HepG2 (cell line): ENCODE data around the gene PSMC3IP. TPM values are rescaled to one million over a fixed set of nuclear protein-coding genes. Genes with fewer than 3 reads are reported as not detected.

Source experiments
- AGO2 ChIP-seq: fragments of 200-400 bp; formaldehyde crosslinking; optimal IDR thresholded peaks from 2 replicates; pipeline ENCODE3; 2017; ENCODE audit warnings: mild to moderate bottlenecking, low read depth, low read length, moderate library complexity
- ARNT ChIP-seq: fragments of 450-650 bp; IDR thresholded peaks from 2 replicates; pipeline ENCODE4 v1.6.1; 2017
- ATF5 ChIP-seq: sonication (generic); formaldehyde crosslinking; IDR thresholded peaks from 2 replicates; pipeline ENCODE4 v1.4.0; 2020; ENCODE audit warnings: mild to moderate bottlenecking, low read depth, missing genetic modification reagents
- CHCHD3 ChIP-seq: sonication (generic); formaldehyde crosslinking; IDR thresholded peaks from 2 replicates; pipeline ENCODE4 v1.8.0; 2022; ENCODE audit warnings: mild to moderate bottlenecking, missing genetic modification reagents, moderate library complexity
- ETV6 ChIP-seq: sonication (generic); formaldehyde crosslinking; conservative IDR thresholded peaks from 2 replicates; pipeline ENCODE4 v1.4.0; 2020; ENCODE audit warnings: missing genetic modification reagents
- MTF1 ChIP-seq: sonication (generic); formaldehyde crosslinking; IDR thresholded peaks from 2 replicates; pipeline ENCODE4 v1.5.0; 2020; ENCODE audit warnings: missing genetic modification reagents
- NFKB2 ChIP-seq: sonication (generic); formaldehyde crosslinking; IDR thresholded peaks from 2 replicates; pipeline ENCODE4 v1.4.0; 2020; ENCODE audit warnings: missing genetic modification reagents, borderline replicate concordance
- PATZ1 ChIP-seq: sonication (generic); formaldehyde crosslinking; IDR thresholded peaks from 2 replicates; pipeline ENCODE4 v1.4.0; 2020; ENCODE audit warnings: missing genetic modification reagents
- SIN3A ChIP-seq: IDR thresholded peaks from 2 replicates; pipeline ENCODE4 v1.6.1; 2011; ENCODE audit warnings: low read depth, mild to moderate bottlenecking, control low read depth, low read length, borderline replicate concordance
- SPEN ChIP-seq: sonication (generic); formaldehyde crosslinking; IDR thresholded peaks from 2 replicates; pipeline ENCODE4 v1.5.1; 2020; ENCODE audit warnings: low read depth, mild to moderate bottlenecking, missing genetic modification reagents
- ZBED4 ChIP-seq: sonication (generic); formaldehyde crosslinking; IDR thresholded peaks from 2 replicates; pipeline ENCODE4 v1.4.0; 2020; ENCODE audit warnings: missing genetic modification reagents, borderline replicate concordance
- ZNF232 ChIP-seq: sonication (generic); formaldehyde crosslinking; IDR thresholded peaks from 2 replicates; pipeline ENCODE4 v1.4.0; 2020; ENCODE audit warnings: missing genetic modification reagents, borderline replicate concordance
- ZNF44 ChIP-seq: sonication (generic); formaldehyde crosslinking; IDR thresholded peaks from 2 replicates; pipeline ENCODE4 v1.5.1; 2020; ENCODE audit warnings: mild to moderate bottlenecking, missing genetic modification reagents
- ZNF567 ChIP-seq: sonication (generic); formaldehyde crosslinking; IDR thresholded peaks from 2 replicates; pipeline ENCODE4 v1.8.1; 2023; ENCODE audit warnings: mild to moderate bottlenecking, missing genetic modification reagents, borderline replicate concordance
- ZNF574 ChIP-seq: sonication (generic); formaldehyde crosslinking; IDR thresholded peaks from 2 replicates; pipeline ENCODE4 v1.4.0; 2020; ENCODE audit warnings: missing genetic modification reagents
- ZNF839 ChIP-seq: sonication (generic); formaldehyde crosslinking; IDR thresholded peaks from 2 replicates; pipeline ENCODE4 v1.4.0; 2020; ENCODE audit warnings: missing genetic modification reagents, mild to moderate bottlenecking, borderline replicate concordance
- ZNF850 ChIP-seq: sonication (generic); formaldehyde crosslinking; conservative IDR thresholded peaks from 2 replicates; pipeline ENCODE4 v1.9.0; 2021; ENCODE audit warnings: mild to moderate bottlenecking, missing genetic modification reagents
- ZSCAN29 ChIP-seq: sonication (generic); formaldehyde crosslinking; conservative IDR thresholded peaks from 2 replicates; pipeline ENCODE4 v1.4.0; 2020; ENCODE audit warnings: mild to moderate bottlenecking, missing genetic modification reagents
- polyA plus RNA-seq, 8 experiments: library from polyadenylated mRNA; depleted of rRNA in 3 of 8; stranded (reverse) in 7 of 8; unstranded in 1 of 8; fragments of >200 nt; fragmentation: Illumina TruSeq in 4 of 8; extraction: Trizol in 4 of 8; gene quantifications; 2 replicates each; pipeline versions ENCODE4 v1.2.1 to v1.2.3, GENCODE V29; 2011 to 2016; ENCODE audit warnings: low read depth in 4 of 8, missing spikeins in 1 of 8, mixed read lengths in 1 of 8; ENCODE audit not compliant: insufficient read depth in 1 of 8
- total RNA-seq, 5 experiments: library from RNA; depleted of rRNA; stranded (reverse); fragments of >200 nt; fragmentation: Illumina TruSeq; extraction: Trizol; gene quantifications; 2 replicates each; pipeline ENCODE4 v1.2.3, GENCODE V29; 2016; ENCODE audit warnings: low read depth in 1 of 5

The PSMC3IP gene
- total and polyA plus RNA-seq, 2 of the 13 experiments (the other 11 are each of a cell fraction or from before 2014, with no cell fraction given) = 6.5 to 22.4 TPM

GRCh38 chr17:42554250-42555121, 23.0 kb downstream of the PSMC3IP start (continued):
- no peak; the same call in 1 of the 2 replicates for TF ChIP-seq MTF1 (CRISPR knock-in tag)
- no peak for TF ChIP-seq ATF5 (CRISPR knock-in tag)
- TF ChIP-seq ETV6 (CRISPR knock-in tag) = no peak; the same call in 1 of the 2 replicates
- peak; percentile 97 for TF ChIP-seq SPEN
- no peak; the same call in 1 of the 2 replicates for TF ChIP-seq ZNF44 (CRISPR knock-in tag)
- TF ChIP-seq AGO2 = peak; percentile 63
- peak; percentile 95 for TF ChIP-seq ZNF574 (CRISPR knock-in tag)
- TF ChIP-seq ZNF839 (CRISPR knock-in tag) = peak; percentile 42
- 0 out of 2 replicates have a peak, but pooled peaks have one; percentile 53 for TF ChIP-seq ZNF232 (CRISPR knock-in tag)
- TF ChIP-seq PATZ1 (CRISPR knock-in tag) = peak; percentile 92
- TF ChIP-seq ZNF567 (CRISPR knock-in tag) = no peak; the same call in 1 of the 2 replicates
- peak; percentile 74 for TF ChIP-seq NFKB2 (CRISPR knock-in tag)
- TF ChIP-seq CHCHD3 (CRISPR knock-in tag) = no peak
- TF ChIP-seq ZSCAN29 = no peak; the same call in 1 of the 2 replicates
- peak; percentile 89; the same call in 1 of the 2 replicates for TF ChIP-seq SIN3A
- TF ChIP-seq ARNT = no peak
- peak; percentile 58; the same call in 1 of the 2 replicates for TF ChIP-seq ZBED4 (CRISPR knock-in tag)
- no peak; the same call in 1 of the 2 replicates for TF ChIP-seq ZNF850 (CRISPR knock-in tag)
